Hepatocyte (in vitro differentiated cells): ENCODE results near the gene OBSCN.

ENCODE experiments used
- EZH2 ChIP-seq: fragments of 200-600 bp; sonication (generic); IDR thresholded peaks from 2 replicates; pipeline ENCODE4 v1.6.1; 2016; ENCODE audit warnings: antibody characterized with exemption, mild to moderate bottlenecking, borderline replicate concordance
- EZH2phosphoT487 ChIP-seq: fragments of 200-600 bp; sonication (generic); IDR thresholded peaks from one replicate; pipeline ENCODE4 v1.6.1; 2018; ENCODE audit warnings: antibody characterized with exemption, mild to moderate bottlenecking, low read depth, moderate library complexity; ENCODE audit not compliant: unreplicated experiment, severe bottlenecking
- TF ChIP-seq, protein P1 (sequence below): fragments of 200-600 bp; sonication (generic); IDR thresholded peaks from 2 replicates; pipeline ENCODE4 v1.5.1; 2016; ENCODE audit warnings: antibody characterized with exemption, mild to moderate bottlenecking; ENCODE audit not compliant: poor library complexity

DNA sequence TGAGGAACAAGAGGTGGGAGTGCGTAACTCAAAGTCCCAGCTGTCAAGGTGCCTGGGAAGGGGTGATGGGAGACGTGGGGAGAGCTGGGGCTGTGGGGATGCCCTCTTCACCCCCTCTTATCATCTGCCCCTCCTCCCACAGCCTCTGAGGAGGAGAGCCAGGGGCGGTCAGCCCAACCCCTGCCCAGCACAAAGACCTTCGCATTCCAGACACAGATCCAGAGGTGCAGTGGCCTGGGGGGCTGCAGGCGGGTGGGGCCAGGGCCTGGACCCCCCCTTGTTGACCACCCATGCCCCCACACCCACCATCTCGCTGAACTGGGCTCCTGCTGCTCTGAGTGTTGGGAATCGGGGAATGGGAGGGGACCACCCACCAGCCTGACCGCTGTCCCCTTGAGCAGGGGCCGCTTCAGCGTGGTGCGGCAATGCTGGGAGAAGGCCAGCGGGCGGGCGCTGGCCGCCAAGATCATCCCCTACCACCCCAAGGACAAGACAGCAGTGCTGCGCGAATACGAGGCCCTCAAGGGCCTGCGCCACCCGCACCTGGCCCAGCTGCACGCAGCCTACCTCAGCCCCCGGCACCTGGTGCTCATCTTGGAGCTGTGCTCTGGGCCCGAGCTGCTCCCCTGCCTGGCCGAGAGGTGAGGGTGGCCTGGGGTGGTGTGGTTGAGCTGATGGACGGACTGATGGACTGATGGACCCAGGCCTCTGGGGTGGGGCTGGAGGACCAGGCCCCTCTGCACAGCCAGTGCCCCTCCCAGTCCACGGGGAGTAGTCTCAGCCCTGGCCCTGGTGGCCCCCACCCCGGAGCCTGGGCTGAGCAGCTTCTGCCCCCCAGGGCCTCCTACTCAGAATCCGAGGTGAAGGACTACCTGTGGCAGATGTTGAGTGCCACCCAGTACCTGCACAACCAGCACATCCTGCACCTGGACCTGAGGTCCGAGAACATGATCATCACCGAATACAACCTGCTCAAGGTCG, 169.1 kb downstream of the OBSCN start:
- TF ChIP-seq, protein P1, sequence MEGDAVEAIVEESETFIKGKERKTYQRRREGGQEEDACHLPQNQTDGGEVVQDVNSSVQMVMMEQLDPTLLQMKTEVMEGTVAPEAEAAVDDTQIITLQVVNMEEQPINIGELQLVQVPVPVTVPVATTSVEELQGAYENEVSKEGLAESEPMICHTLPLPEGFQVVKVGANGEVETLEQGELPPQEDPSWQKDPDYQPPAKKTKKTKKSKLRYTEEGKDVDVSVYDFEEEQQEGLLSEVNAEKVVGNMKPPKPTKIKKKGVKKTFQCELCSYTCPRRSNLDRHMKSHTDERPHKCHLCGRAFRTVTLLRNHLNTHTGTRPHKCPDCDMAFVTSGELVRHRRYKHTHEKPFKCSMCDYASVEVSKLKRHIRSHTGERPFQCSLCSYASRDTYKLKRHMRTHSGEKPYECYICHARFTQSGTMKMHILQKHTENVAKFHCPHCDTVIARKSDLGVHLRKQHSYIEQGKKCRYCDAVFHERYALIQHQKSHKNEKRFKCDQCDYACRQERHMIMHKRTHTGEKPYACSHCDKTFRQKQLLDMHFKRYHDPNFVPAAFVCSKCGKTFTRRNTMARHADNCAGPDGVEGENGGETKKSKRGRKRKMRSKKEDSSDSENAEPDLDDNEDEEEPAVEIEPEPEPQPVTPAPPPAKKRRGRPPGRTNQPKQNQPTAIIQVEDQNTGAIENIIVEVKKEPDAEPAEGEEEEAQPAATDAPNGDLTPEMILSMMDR: no peak
- TF ChIP-seq EZH2: no peak
- no peak for TF ChIP-seq EZH2phosphoT487
